GM10266 (cell line): Measurements from ENCODE around the gene EEF1AKMT3.
A peak's percentile ranks its signal among the peaks of the same experiment; 100 is the strongest.

Experiments
- DNase-seq: peaks from one replicate; pipeline ENCODE4 v3.0.0; 2012; ENCODE audit errors: extremely low spot score
- CTCF ChIP-seq: IDR thresholded peaks from 2 replicates; pipeline ENCODE4 v1.5.1; 2012; ENCODE audit warnings: mild to moderate bottlenecking, low read depth; ENCODE audit not compliant: control insufficient read depth, insufficient read depth; ENCODE audit errors: missing control alignments

Gene EEF1AKMT3

GRCh38 chr12:57764662-57765002 lies 7.8 kb upstream of the EEF1AKMT3 start:
- no peak for TF ChIP-seq CTCF
- DNase-seq = no peak

GRCh38 chr12:57765003-57765697 lies 7.3 kb upstream of the EEF1AKMT3 start:
- DNase-seq = no peak

GRCh38 chr12:57765698-57766463 lies 6.5 kb upstream of the EEF1AKMT3 start:
- TF ChIP-seq CTCF = no peak
- DNase-seq = no peak

More at GRCh38 chr12:57765003-57765697, 7.3 kb upstream of the EEF1AKMT3 start:
- peak; percentile 65 for TF ChIP-seq CTCF

GRCh38 chr12:57766464-57767304 lies 5.7 kb upstream of the EEF1AKMT3 start, which contains the start of gene CYP27B1:
TSS of gene CYP27B1 (minus strand) at chr12:57767078. CDS start at chr12:57767041, 37 bp downstream.
- TF ChIP-seq CTCF = no peak
- DNase-seq = no peak

GRCh38 chr12:57767305-57767698 lies 5.1 kb upstream of the EEF1AKMT3 start:
- DNase-seq = no peak
- TF ChIP-seq CTCF = no peak

- TF ChIP-seq CTCF = no peak
- no peak for DNase-seq
Measured at GRCh38 chr12:57767876-57768275, 4.5 kb upstream of the EEF1AKMT3 start.
